Ishikawa (cell line): ENCODE measurements around the gene LRRC56.

Experiments
- CEBPB ChIP-seq: IDR thresholded peaks from 2 replicates; pipeline ENCODE4 v1.6.1; 2012
- EGR1 ChIP-seq: IDR thresholded peaks from 2 replicates; pipeline ENCODE4 v1.6.1; 2012
- FOXM1 ChIP-seq: IDR thresholded peaks from 2 replicates; pipeline ENCODE4 v1.6.1; 2012; ENCODE audit warnings: low read depth, borderline replicate concordance
- NFIC ChIP-seq: IDR thresholded peaks from 2 replicates; pipeline ENCODE4 v1.6.1; 2012
- RAD21 ChIP-seq: IDR thresholded peaks from 2 replicates; pipeline ENCODE4 v1.6.1; 2012; ENCODE audit warnings: low read depth
- TAF1 ChIP-seq: IDR thresholded peaks from 2 replicates; pipeline ENCODE4 v1.6.1; 2012; ENCODE audit warnings: low read depth, mild to moderate bottlenecking
- TEAD4 ChIP-seq: IDR thresholded peaks from 2 replicates; pipeline ENCODE4 v1.6.1; 2012

DNA sequence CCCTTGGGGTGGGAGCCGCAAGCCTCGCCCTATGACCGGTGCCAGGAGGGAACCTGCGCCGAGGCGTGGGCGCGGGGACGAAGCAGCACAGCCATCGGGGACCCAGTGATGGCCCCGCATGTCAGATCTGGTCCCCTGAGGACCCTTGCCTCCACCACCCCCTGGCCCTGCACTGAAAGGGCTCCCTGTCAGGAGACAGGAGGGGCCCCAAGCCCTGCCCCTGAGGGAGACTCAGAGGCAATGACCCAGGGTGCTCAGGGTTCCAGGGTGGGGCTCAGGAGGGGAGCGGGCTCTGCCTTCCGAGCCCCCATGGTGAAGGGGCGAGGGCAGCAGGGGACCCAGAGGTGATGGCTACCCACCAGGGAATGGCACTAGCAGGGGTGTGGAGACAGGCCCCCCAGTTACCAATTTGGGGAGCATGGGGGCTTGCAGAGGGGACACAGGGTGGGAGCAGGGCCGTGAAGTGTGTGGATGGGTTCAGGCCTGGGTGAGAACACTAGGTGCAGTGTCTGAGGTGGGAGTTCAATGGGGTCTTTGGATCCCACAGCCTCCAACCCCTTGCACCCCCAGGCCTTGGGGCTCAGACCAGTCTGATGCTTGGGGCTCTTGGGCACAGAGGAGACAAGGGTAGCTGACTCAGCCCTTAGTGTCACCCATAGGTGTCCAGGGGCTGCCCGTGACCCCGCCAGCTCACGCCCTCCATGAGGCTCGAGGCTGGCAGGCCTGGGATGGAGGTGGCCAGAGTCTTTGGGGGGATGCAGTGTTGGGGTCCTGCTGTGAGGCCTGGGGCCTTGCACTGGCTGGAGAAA is 499 bp downstream of the LRRC56 start:
- no peak for TF ChIP-seq CEBPB
- TF ChIP-seq FOXM1, result no peak
- TF ChIP-seq NFIC, result no peak
- TF ChIP-seq TAF1, result no peak
- TF ChIP-seq EGR1, result no peak
- no peak for TF ChIP-seq TEAD4
- TF ChIP-seq RAD21, result no peak
